HUDEP-2 (cell line): ENCODE measurements around the gene TRIM56.
"Not testable (repeated sequence)": the region's sequence is repeated elsewhere in the genome, so short reads cannot be mapped to it uniquely, and the experiment has no call there.

Experiments
- DNase-seq, 76 experiments: peaks; one replicate each; lab custom pipeline; 2025; ENCODE audit not compliant: unreplicated experiment in 76 of 76; lab: John Stamatoyannopoulos, UW

The TRIM56 gene

GRCh38 chr7:101112233-101112632 lies 27.0 kb downstream of the TRIM56 start:
- DNase-seq, result no peak

- not testable (repeated sequence) for DNase-seq
Measured at GRCh38 chr7:101113140-101113539, 27.9 kb downstream of the TRIM56 start.

GRCh38 chr7:101113836-101114235 lies 28.6 kb downstream of the TRIM56 start:
- no peak for DNase-seq

- no peak for DNase-seq
Measured at GRCh38 chr7:101114492-101114891, 29.2 kb downstream of the TRIM56 start.

- DNase-seq, result no peak
Measured at GRCh38 chr7:101115215-101115614, 29.9 kb downstream of the TRIM56 start.

GRCh38 chr7:101116898-101117297 lies 31.6 kb downstream of the TRIM56 start:
- no peak for DNase-seq

- DNase-seq, result no peak
Measured at GRCh38 chr7:101118856-101119255, 33.6 kb downstream of the TRIM56 start.

- no peak for DNase-seq
Measured at GRCh38 chr7:101119876-101120275, 34.6 kb downstream of the TRIM56 start.

- no peak for DNase-seq
Measured at GRCh38 chr7:101120315-101120714, 35.0 kb downstream of the TRIM56 start.

- not testable (repeated sequence) for DNase-seq
Measured at GRCh38 chr7:101121631-101121990, 36.3 kb downstream of the TRIM56 start.

GRCh38 chr7:101121991-101122932 lies 37.0 kb downstream of the TRIM56 start:
- no peak for DNase-seq

GRCh38 chr7:101122933-101123702 lies 37.8 kb downstream of the TRIM56 start:
- no peak for DNase-seq

- no peak for DNase-seq
Measured at GRCh38 chr7:101123703-101124068, 38.4 kb downstream of the TRIM56 start.

- DNase-seq, result no peak
Measured at GRCh38 chr7:101124376-101125056, 39.2 kb downstream of the TRIM56 start.

GRCh38 chr7:101125989-101126650 lies 40.8 kb downstream of the TRIM56 start:
- peak in 55 of 76 experiments; percentile 6 to 64 (median 47) for DNase-seq

- peak in 70 of 76 experiments; percentile 12 to 78 (median 58) for DNase-seq
Measured at GRCh38 chr7:101126651-101127459, 41.6 kb downstream of the TRIM56 start, which contains the start of gene SERPINE1. SERPINE1 (plus strand) TSS chr7:101127104; CDS start chr7:101128394, 1,290 bp downstream.

- DNase-seq, result no peak
Measured at GRCh38 chr7:101127460-101128039, 42.3 kb downstream of the TRIM56 start.

GRCh38 chr7:101128040-101128834 lies 43.0 kb downstream of the TRIM56 start:
- no peak for DNase-seq
